ENCODE data around the gene HMCN1.
"Not testable (repeated sequence)": the region's sequence is repeated elsewhere in the genome, so short reads cannot be mapped to it uniquely, and the experiment has no call there.

HMCN1 gene

GRCh38 chr1:186179231-186179630 is 445.0 kb downstream of the HMCN1 start:
- DNase-seq (ENCODE audit: low spot score) (no peak), ATAC-seq (ENCODE audit: low read depth) (no peak)
- H3K27me3 ChIP-seq (ENCODE audit: insufficient read depth, poor library complexity, severe bottlenecking): no peaks in the 10 kb centered on the region
- no peak overlapping the region for H3K27ac ChIP-seq (ENCODE audit: poor library complexity, severe bottlenecking)
- TF ChIP-seq CTCF (IDR thresholded peaks at IDR 0.05; ENCODE audit: poor library complexity, severe bottlenecking): no peak
- no peaks in the 10 kb centered on the region for H3K36me3 ChIP-seq (ENCODE audit: low read depth)
- H3K4me1 ChIP-seq (ENCODE audit: insufficient read depth, poor library complexity, severe bottlenecking): peaks cover 50% of the 10 kb centered on the region
- no peaks in the 10 kb centered on the region for H3K9me3 ChIP-seq (ENCODE audit: severe bottlenecking)
- H3K4me3 ChIP-seq (ENCODE audit: severe bottlenecking): no peak overlapping the region

- Histone ChIP-seq H3K36me3 (ENCODE audit: low read depth) (no peaks in the 10 kb centered on the region), H3K4me1 (ENCODE audit: insufficient read depth, poor library complexity, severe bottlenecking) (peaks cover 51% of the 10 kb centered on the region), H3K27ac (ENCODE audit: poor library complexity, severe bottlenecking) (peak overlapping the region; percentile 33), H3K9me3 (ENCODE audit: severe bottlenecking) (no peaks in the 10 kb centered on the region), H3K27me3 (ENCODE audit: insufficient read depth, poor library complexity, severe bottlenecking) (no peaks in the 10 kb centered on the region), H3K4me3 (ENCODE audit: severe bottlenecking) (no peak overlapping the region)
- peak; percentile 73 for DNase-seq (ENCODE audit: low spot score)
- ATAC-seq (ENCODE audit: low read depth): peak; percentile 50
- no peak for TF ChIP-seq CTCF (IDR thresholded peaks at IDR 0.05; ENCODE audit: poor library complexity, severe bottlenecking)
These were observed 449.0 kb downstream of the HMCN1 start for GRCh38 chr1:186183219-186183618.

- peaks cover 50% of the 10 kb centered on the region for H3K4me1 ChIP-seq (ENCODE audit: insufficient read depth, poor library complexity, severe bottlenecking)
- H3K27me3 ChIP-seq (ENCODE audit: insufficient read depth, poor library complexity, severe bottlenecking): no peaks in the 10 kb centered on the region
- DNase-seq (ENCODE audit: low spot score) (no peak), ATAC-seq (ENCODE audit: low read depth) (no peak)
- H3K27ac ChIP-seq (ENCODE audit: poor library complexity, severe bottlenecking): peak overlapping the region; percentile 33
- H3K9me3 ChIP-seq (ENCODE audit: severe bottlenecking): no peaks in the 10 kb centered on the region
- no peaks in the 10 kb centered on the region for H3K36me3 ChIP-seq (ENCODE audit: low read depth)
- no peak overlapping the region for H3K4me3 ChIP-seq (ENCODE audit: severe bottlenecking)
- no peak for TF ChIP-seq CTCF (IDR thresholded peaks at IDR 0.05; ENCODE audit: poor library complexity, severe bottlenecking)
These were observed 449.9 kb downstream of the HMCN1 start for GRCh38 chr1:186183970-186184628.

GRCh38 chr1:186186251-186186650 is 452.1 kb downstream of the HMCN1 start:
- not testable (repeated sequence) for H3K36me3 ChIP-seq (ENCODE audit: low read depth); H3K9me3 ChIP-seq (ENCODE audit: severe bottlenecking); ATAC-seq (ENCODE audit: low read depth); H3K4me3 ChIP-seq (ENCODE audit: severe bottlenecking); H3K27me3 ChIP-seq (ENCODE audit: insufficient read depth, poor library complexity, severe bottlenecking); DNase-seq (ENCODE audit: low spot score)
- Histone ChIP-seq H3K4me1 (ENCODE audit: insufficient read depth, poor library complexity, severe bottlenecking) (peaks cover 46% of the 10 kb centered on the region), H3K27ac (ENCODE audit: poor library complexity, severe bottlenecking) (peak overlapping the region; percentile 97)

GRCh38 chr1:186187601-186188000 is 453.4 kb downstream of the HMCN1 start:
- peak overlapping the region; percentile 97 for H3K27ac ChIP-seq (ENCODE audit: poor library complexity, severe bottlenecking)
- DNase-seq (ENCODE audit: low spot score) (no peak), ATAC-seq (ENCODE audit: low read depth) (peak; percentile 55)
- no peak for TF ChIP-seq CTCF (IDR thresholded peaks at IDR 0.05; ENCODE audit: poor library complexity, severe bottlenecking)
- H3K36me3 ChIP-seq (ENCODE audit: low read depth): no peaks in the 10 kb centered on the region
- no peaks in the 10 kb centered on the region for H3K27me3 ChIP-seq (ENCODE audit: insufficient read depth, poor library complexity, severe bottlenecking)
- H3K4me3 ChIP-seq (ENCODE audit: severe bottlenecking): no peak overlapping the region
- H3K9me3 ChIP-seq (ENCODE audit: severe bottlenecking): no peaks in the 10 kb centered on the region
- H3K4me1 ChIP-seq (ENCODE audit: insufficient read depth, poor library complexity, severe bottlenecking): peaks cover 44% of the 10 kb centered on the region

Data from RWPE2 (cell line).